Measurements from ENCODE around the gene LCE1A.

DNA sequence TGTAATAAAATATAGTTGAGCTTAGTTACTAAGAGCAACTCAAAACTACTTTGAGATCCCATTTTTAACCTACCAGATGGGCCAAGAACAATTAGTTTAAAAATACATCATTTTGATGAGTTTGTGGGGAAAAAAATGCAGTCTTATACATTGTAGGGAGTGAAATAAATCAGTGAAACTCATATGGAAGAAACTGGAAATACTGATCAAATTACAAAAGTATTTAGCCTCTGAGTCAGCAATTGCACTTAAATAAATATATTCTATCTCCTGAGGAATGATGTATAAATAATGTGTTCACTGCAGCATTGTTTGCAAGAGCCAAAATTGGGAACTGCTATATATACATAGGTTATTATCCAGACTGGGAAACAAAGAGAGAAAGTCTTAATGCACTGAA, 46.2 kb downstream of the LCE1A start:
- TF ChIP-seq, protein P1, sequence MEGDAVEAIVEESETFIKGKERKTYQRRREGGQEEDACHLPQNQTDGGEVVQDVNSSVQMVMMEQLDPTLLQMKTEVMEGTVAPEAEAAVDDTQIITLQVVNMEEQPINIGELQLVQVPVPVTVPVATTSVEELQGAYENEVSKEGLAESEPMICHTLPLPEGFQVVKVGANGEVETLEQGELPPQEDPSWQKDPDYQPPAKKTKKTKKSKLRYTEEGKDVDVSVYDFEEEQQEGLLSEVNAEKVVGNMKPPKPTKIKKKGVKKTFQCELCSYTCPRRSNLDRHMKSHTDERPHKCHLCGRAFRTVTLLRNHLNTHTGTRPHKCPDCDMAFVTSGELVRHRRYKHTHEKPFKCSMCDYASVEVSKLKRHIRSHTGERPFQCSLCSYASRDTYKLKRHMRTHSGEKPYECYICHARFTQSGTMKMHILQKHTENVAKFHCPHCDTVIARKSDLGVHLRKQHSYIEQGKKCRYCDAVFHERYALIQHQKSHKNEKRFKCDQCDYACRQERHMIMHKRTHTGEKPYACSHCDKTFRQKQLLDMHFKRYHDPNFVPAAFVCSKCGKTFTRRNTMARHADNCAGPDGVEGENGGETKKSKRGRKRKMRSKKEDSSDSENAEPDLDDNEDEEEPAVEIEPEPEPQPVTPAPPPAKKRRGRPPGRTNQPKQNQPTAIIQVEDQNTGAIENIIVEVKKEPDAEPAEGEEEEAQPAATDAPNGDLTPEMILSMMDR (IDR thresholded peaks at IDR 0.05): no peak
- TF ChIP-seq, protein P2, sequence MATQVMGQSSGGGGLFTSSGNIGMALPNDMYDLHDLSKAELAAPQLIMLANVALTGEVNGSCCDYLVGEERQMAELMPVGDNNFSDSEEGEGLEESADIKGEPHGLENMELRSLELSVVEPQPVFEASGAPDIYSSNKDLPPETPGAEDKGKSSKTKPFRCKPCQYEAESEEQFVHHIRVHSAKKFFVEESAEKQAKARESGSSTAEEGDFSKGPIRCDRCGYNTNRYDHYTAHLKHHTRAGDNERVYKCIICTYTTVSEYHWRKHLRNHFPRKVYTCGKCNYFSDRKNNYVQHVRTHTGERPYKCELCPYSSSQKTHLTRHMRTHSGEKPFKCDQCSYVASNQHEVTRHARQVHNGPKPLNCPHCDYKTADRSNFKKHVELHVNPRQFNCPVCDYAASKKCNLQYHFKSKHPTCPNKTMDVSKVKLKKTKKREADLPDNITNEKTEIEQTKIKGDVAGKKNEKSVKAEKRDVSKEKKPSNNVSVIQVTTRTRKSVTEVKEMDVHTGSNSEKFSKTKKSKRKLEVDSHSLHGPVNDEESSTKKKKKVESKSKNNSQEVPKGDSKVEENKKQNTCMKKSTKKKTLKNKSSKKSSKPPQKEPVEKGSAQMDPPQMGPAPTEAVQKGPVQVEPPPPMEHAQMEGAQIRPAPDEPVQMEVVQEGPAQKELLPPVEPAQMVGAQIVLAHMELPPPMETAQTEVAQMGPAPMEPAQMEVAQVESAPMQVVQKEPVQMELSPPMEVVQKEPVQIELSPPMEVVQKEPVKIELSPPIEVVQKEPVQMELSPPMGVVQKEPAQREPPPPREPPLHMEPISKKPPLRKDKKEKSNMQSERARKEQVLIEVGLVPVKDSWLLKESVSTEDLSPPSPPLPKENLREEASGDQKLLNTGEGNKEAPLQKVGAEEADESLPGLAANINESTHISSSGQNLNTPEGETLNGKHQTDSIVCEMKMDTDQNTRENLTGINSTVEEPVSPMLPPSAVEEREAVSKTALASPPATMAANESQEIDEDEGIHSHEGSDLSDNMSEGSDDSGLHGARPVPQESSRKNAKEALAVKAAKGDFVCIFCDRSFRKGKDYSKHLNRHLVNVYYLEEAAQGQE (IDR thresholded peaks at IDR 0.05; ENCODE audit: insufficient read depth in 1 of 2, low read depth in 2 of 2, low read length in 1 of 2): no peak
- TF ChIP-seq POLR2AphosphoS5 (IDR thresholded peaks at IDR 0.05; ENCODE audit: low read depth, low read length): no peak
- TF ChIP-seq SIN3A (IDR thresholded peaks at IDR 0.05; ENCODE audit: borderline replicate concordance, insufficient read depth, low read depth, low read length): no peak
